Keratinocyte (primary cell): ENCODE data around the gene NUDT1. TPM values are rescaled to one million over a fixed set of nuclear protein-coding genes. Genes with fewer than 3 reads are reported as not detected.

ENCODE experiments used
- DNase-seq: peaks from one replicate; pipeline ENCODE4 v3.0.0-alpha.2; 2011; ENCODE audit warnings: low read depth, missing footprints, low spot score
- FAIRE-seq: peaks from 2 replicates; lab custom pipeline; 2011; peaks lifted over from hg19 to GRCh38; lab: Jason Lieb, UNC
- H2AFZ ChIP-seq: 2 replicates; pipeline ENCODE4 v1.6.0; 2012; ENCODE audit warnings: low read length, control low read depth, inconsistent platforms; ENCODE audit not compliant: control insufficient read depth
- H3K27ac ChIP-seq: 2 replicates; pipeline ENCODE4 v1.5.1; 2011; ENCODE audit warnings: low read length; ENCODE audit not compliant: control insufficient read depth, insufficient read depth
- H3K27me3 ChIP-seq: 3 replicates; pipeline ENCODE4 v1.6.0; 2011; ENCODE audit warnings: low read length; ENCODE audit not compliant: control insufficient read depth, insufficient read depth; ENCODE audit errors: extremely low read depth
- H3K36me3 ChIP-seq, 2 experiments: 2 replicates in 1 of 2; 3 replicates in 1 of 2; pipeline ENCODE4 v1.5.1; 2011; ENCODE audit warnings: low read length in 2 of 2, mild to moderate bottlenecking in 1 of 2; ENCODE audit not compliant: control insufficient read depth in 2 of 2, insufficient read depth in 2 of 2; ENCODE audit errors: extremely low read depth in 1 of 2
- H3K4me1 ChIP-seq: 3 replicates; pipeline ENCODE4 v1.5.1; 2011; ENCODE audit warnings: low read length; ENCODE audit not compliant: control insufficient read depth, insufficient read depth; ENCODE audit errors: extremely low read depth
- H3K4me2 ChIP-seq: 3 replicates; pipeline ENCODE4 v1.6.0; 2011; ENCODE audit warnings: low read depth, low read length; ENCODE audit not compliant: control insufficient read depth, insufficient read depth; ENCODE audit errors: extremely low read depth
- H3K4me3 ChIP-seq, 3 experiments: fragments of 200-600 bp in 1 of 3; sonication (generic) in 1 of 3; 2 replicates in 2 of 3; 3 replicates in 1 of 3; pipeline ENCODE4 v1.5.1; 2011 to 2016; ENCODE audit warnings: low read length in 3 of 3, mild to moderate bottlenecking in 3 of 3, control low read depth in 2 of 3, inconsistent platforms in 1 of 3, low read depth in 1 of 3, mixed read lengths in 1 of 3, mixed run types in 1 of 3, moderate library complexity in 1 of 3; ENCODE audit not compliant: control insufficient read depth in 2 of 3, insufficient read depth in 2 of 3; ENCODE audit errors: extremely low read depth in 1 of 3
- H3K79me2 ChIP-seq: 2 replicates; pipeline ENCODE4 v1.6.0; 2012; ENCODE audit warnings: low read length; ENCODE audit not compliant: control insufficient read depth, insufficient read depth
- H3K9ac ChIP-seq: 3 replicates; pipeline ENCODE4 v1.6.0; 2011; ENCODE audit warnings: low read length; ENCODE audit not compliant: control insufficient read depth, insufficient read depth; ENCODE audit errors: extremely low read depth
- H3K9me1 ChIP-seq: 3 replicates; pipeline ENCODE4 v1.6.0; 2011; ENCODE audit warnings: low read length; ENCODE audit not compliant: control insufficient read depth, insufficient read depth; ENCODE audit errors: extremely low read depth
- H3K9me3 ChIP-seq: 2 replicates; pipeline ENCODE4 v1.5.1; 2012; ENCODE audit warnings: low read depth, low read length; ENCODE audit not compliant: control insufficient read depth
- H4K20me1 ChIP-seq: 3 replicates; pipeline ENCODE4 v1.6.0; 2011; ENCODE audit warnings: low read length; ENCODE audit not compliant: control insufficient read depth, insufficient read depth; ENCODE audit errors: extremely low read depth
- EZH2 ChIP-seq: IDR thresholded peaks from one replicate; pipeline ENCODE4 v1.6.1; 2012; ENCODE audit warnings: inconsistent platforms, mild to moderate bottlenecking, low read length, moderate library complexity
- dilution Hi-C: fragments of 300-500 bp; cut with MboI; formaldehyde crosslinking; loops from one replicate; pipeline ENCODE4 v1.7.0; 2020; ENCODE audit warnings: low sequenced_read_pairs; ENCODE audit not compliant: extremely low pct_ligation_motif_present
- polyA plus RNA-seq, 5 experiments: library from polyadenylated mRNA; depleted of rRNA in 3 of 5; stranded (reverse) in 3 of 5; stranded (forward) in 1 of 5; unstranded in 1 of 5; fragments of >200 nt; gene quantifications; 1 replicate in 1 of 5; 2 replicates in 3 of 5; 3 replicates in 1 of 5; pipeline versions ENCODE4 v1.2.1 to v1.2.3, GENCODE V29; 2011 to 2012; ENCODE audit warnings: missing spikeins in 2 of 5, low read depth in 1 of 5, low replicate concordance in 1 of 5
- TF ChIP-seq, protein P1 (sequence below), 3 experiments: IDR thresholded peaks in 1 of 3; conservative IDR thresholded peaks in 1 of 3; optimal IDR thresholded peaks in 1 of 3; 2 replicates in 2 of 3; 3 replicates in 1 of 3; pipeline versions ENCODE3 to v1.5.1; 2011; ENCODE audit warnings: low read length in 3 of 3, mild to moderate bottlenecking in 3 of 3, moderate library complexity in 2 of 3, control low read depth in 1 of 3, inconsistent platforms in 1 of 3; ENCODE audit not compliant: insufficient read depth in 2 of 3; ENCODE audit errors: extremely low read depth in 1 of 3

The NUDT1 gene
- polyA plus RNA-seq, 1 donor (not counting 4 experiments of a cell fraction or from before 2014, with no cell fraction given): 21.9 TPM

DNA sequence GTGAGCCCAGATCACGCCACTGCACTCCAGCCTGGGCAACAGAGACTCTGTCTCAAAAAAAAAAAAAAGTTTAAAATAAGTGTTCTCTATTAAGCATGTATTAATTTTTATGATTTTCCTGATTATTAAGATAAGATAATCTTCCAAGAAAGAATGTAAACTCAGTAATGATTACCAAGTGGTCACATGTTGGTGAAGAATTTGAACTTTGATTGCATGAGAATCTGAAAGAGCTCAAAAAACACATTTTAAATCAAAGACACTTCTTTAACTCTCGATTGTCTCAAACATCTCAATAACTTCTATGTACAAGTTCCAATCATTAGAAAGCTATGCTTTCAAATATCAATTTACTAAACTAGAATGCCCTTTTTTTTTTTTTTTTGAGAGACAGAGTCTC is 38.4 kb downstream of the NUDT1 start:
- Histone ChIP-seq H3K9me3 (no peaks in the 10 kb centered on the region), H3K4me3 (no peak overlapping the region), H3K27me3 (no peaks in the 10 kb centered on the region), H2AFZ (no peak overlapping the region), H3K9ac (no peak overlapping the region), H3K9me1 (no peaks in the 10 kb centered on the region), H4K20me1 (no peaks in the 10 kb centered on the region), H3K4me2 (no peak overlapping the region), H3K27ac (no peak overlapping the region), H3K79me2 (no peaks in the 10 kb centered on the region), H3K36me3 (peaks cover 0 to 1% of the 10 kb centered on the region in 2 experiments), H3K4me1 (no peaks in the 10 kb centered on the region)
- TF ChIP-seq EZH2: no peak
- TF ChIP-seq, protein P1, sequence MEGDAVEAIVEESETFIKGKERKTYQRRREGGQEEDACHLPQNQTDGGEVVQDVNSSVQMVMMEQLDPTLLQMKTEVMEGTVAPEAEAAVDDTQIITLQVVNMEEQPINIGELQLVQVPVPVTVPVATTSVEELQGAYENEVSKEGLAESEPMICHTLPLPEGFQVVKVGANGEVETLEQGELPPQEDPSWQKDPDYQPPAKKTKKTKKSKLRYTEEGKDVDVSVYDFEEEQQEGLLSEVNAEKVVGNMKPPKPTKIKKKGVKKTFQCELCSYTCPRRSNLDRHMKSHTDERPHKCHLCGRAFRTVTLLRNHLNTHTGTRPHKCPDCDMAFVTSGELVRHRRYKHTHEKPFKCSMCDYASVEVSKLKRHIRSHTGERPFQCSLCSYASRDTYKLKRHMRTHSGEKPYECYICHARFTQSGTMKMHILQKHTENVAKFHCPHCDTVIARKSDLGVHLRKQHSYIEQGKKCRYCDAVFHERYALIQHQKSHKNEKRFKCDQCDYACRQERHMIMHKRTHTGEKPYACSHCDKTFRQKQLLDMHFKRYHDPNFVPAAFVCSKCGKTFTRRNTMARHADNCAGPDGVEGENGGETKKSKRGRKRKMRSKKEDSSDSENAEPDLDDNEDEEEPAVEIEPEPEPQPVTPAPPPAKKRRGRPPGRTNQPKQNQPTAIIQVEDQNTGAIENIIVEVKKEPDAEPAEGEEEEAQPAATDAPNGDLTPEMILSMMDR (optimal IDR thresholded peaks at IDR 0.05 in 1 of 3, IDR thresholded peaks at IDR 0.05 in 1 of 3, conservative IDR thresholded peaks at IDR 0.05 in 1 of 3; ENCODE audit: extremely low read depth in 1 of 3, insufficient read depth in 2 of 3, low read length in 3 of 3): no peak
- DNase-seq (no peak), FAIRE-seq (no peak)
- dilution Hi-C loops: no loop called here

DNA sequence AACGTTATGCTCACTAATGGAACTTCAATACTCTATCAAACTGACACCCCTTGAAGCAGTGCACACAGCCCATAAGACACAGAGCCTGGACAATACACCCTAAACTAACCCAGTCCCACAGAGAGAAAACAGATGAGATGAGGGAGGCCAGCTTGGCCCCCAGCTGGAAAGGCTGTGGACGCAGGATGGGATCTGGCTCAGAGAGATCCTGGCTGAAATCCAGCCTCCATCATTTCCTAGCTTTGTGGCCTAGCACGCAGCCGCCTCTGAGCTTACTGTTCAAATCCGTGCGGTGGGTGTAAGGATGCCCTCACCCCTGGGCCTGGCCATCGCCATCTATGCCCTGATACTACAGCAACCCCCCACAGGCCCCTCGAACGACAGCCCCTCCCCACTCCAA is 39.5 kb downstream of the NUDT1 start:
- no peak overlapping the region for H3K9ac ChIP-seq
- H3K9me3 ChIP-seq: no peaks in the 10 kb centered on the region
- no peak for FAIRE-seq

More for the DNA sequence above, 39.5 kb downstream of the NUDT1 start:
- no peak overlapping the region for H3K4me3 ChIP-seq
- H3K4me1 ChIP-seq: no peaks in the 10 kb centered on the region
- H3K4me2 ChIP-seq: no peak overlapping the region
- H3K79me2 ChIP-seq: no peaks in the 10 kb centered on the region
- no peaks in the 10 kb centered on the region for H4K20me1 ChIP-seq
- H3K27ac ChIP-seq: no peak overlapping the region
- H3K9me1 ChIP-seq: no peaks in the 10 kb centered on the region
- no peak for DNase-seq
- H2AFZ ChIP-seq: no peak overlapping the region
- H3K27me3 ChIP-seq: no peaks in the 10 kb centered on the region
- H3K36me3 ChIP-seq: peaks cover 0 to 1% of the 10 kb centered on the region in 2 experiments
- dilution Hi-C loops: no loop called here
- TF ChIP-seq, protein P1 (optimal IDR thresholded peaks at IDR 0.05 in 1 of 3, IDR thresholded peaks at IDR 0.05 in 1 of 3, conservative IDR thresholded peaks at IDR 0.05 in 1 of 3; ENCODE audit: extremely low read depth in 1 of 3, insufficient read depth in 2 of 3, low read length in 3 of 3): no peak
- no peak for TF ChIP-seq EZH2
